Loucy (cell line): ENCODE results near the gene WDR64.

ENCODE experiments used
- H2AFZ ChIP-seq: fragments of 200-600 bp; sonication (generic); 2 replicates; pipeline ENCODE4 v1.6.0; 2016; ENCODE audit warnings: antibody characterized with exemption, mild to moderate bottlenecking, low read length, moderate library complexity
- H3F3A ChIP-seq: fragments of 200-600 bp; 2 replicates; pipeline ENCODE4 v1.6.0; 2016; ENCODE audit warnings: antibody characterized with exemption, low read depth, mild to moderate bottlenecking
- H3K27me3 ChIP-seq: fragments of 200-600 bp; sonication (generic); 2 replicates; pipeline ENCODE4 v1.6.1; 2014; ENCODE audit warnings: low read length, mild to moderate bottlenecking; ENCODE audit not compliant: insufficient read depth, poor library complexity, severe bottlenecking
- H3K36me3 ChIP-seq: fragments of 200-600 bp; sonication (generic); 2 replicates; pipeline ENCODE4 v1.6.1; 2016; ENCODE audit warnings: low read length; ENCODE audit not compliant: insufficient read depth
- H3K4me1 ChIP-seq: fragments of 200-600 bp; sonication (generic); 2 replicates; pipeline ENCODE4 v1.5.1; 2014; ENCODE audit warnings: low read length, mild to moderate bottlenecking; ENCODE audit not compliant: insufficient read depth, poor library complexity, severe bottlenecking
- H3K4me2 ChIP-seq: fragments of 200-600 bp; sonication (generic); 2 replicates; pipeline ENCODE4 v1.6.0; 2014; ENCODE audit warnings: antibody characterized with exemption, low read length, low read depth, mild to moderate bottlenecking; ENCODE audit not compliant: poor library complexity, severe bottlenecking
- H3K4me3 ChIP-seq: fragments of 200-600 bp; sonication (generic); 2 replicates; pipeline ENCODE4 v1.5.1; 2014; ENCODE audit warnings: low read length, mild to moderate bottlenecking, mixed read lengths; ENCODE audit not compliant: poor library complexity, severe bottlenecking
- H3K79me2 ChIP-seq: fragments of 200-600 bp; sonication (generic); 2 replicates; pipeline ENCODE4 v1.6.1; 2014; ENCODE audit warnings: low read length; ENCODE audit not compliant: insufficient read depth
- H3K9ac ChIP-seq: fragments of 200-600 bp; sonication (generic); 2 replicates; pipeline ENCODE4 v1.6.0; 2014; ENCODE audit warnings: mild to moderate bottlenecking, low read depth, low read length, moderate library complexity; ENCODE audit not compliant: poor library complexity, severe bottlenecking
- H3K9me2 ChIP-seq: fragments of 200-600 bp; sonication (generic); replicated peaks from 2 replicates; pipeline ENCODE4 v1.6.1; 2016; ENCODE audit warnings: low read depth, low read length, mixed read lengths
- H3K9me3 ChIP-seq: fragments of 200-600 bp; sonication (generic); 2 replicates; pipeline ENCODE4 v1.6.1; 2014; ENCODE audit warnings: mild to moderate bottlenecking, antibody characterized with exemption, low read length, low read depth; ENCODE audit not compliant: insufficient read depth
- H4K20me1 ChIP-seq: fragments of 200-600 bp; sonication (generic); 2 replicates; pipeline ENCODE4 v1.6.0; 2014; ENCODE audit warnings: antibody characterized with exemption, low read length, mild to moderate bottlenecking; ENCODE audit not compliant: insufficient read depth, poor library complexity, severe bottlenecking
- CTCF ChIP-seq: fragments of 200-600 bp; sonication (generic); conservative IDR thresholded peaks from 2 replicates; pipeline ENCODE4 v1.5.1; 2014; ENCODE audit warnings: mild to moderate bottlenecking, antibody characterized with exemption, low read length
- EZH2phosphoT487 ChIP-seq: fragments of 200-600 bp; IDR thresholded peaks from 2 replicates; pipeline ENCODE4 v1.6.1; 2018; ENCODE audit warnings: antibody characterized with exemption, mild to moderate bottlenecking, moderate library complexity, borderline replicate concordance

The WDR64 gene

GRCh38 chr1:241829468-241829867 lies 177.4 kb downstream of the WDR64 start:
- Histone ChIP-seq H3K9ac (no peak overlapping the region), H3K4me1 (no peaks in the 10 kb centered on the region), H3K27me3 (no peaks in the 10 kb centered on the region), H3F3A (no peaks in the 10 kb centered on the region), H3K4me2 (no peak overlapping the region), H4K20me1 (no peaks in the 10 kb centered on the region), H3K9me2 (no peaks in the 10 kb centered on the region), H3K36me3 (no peaks in the 10 kb centered on the region), H3K9me3 (no peaks in the 10 kb centered on the region), H2AFZ (no peak overlapping the region), H3K79me2 (no peaks in the 10 kb centered on the region), H3K4me3 (no peak overlapping the region)
- TF ChIP-seq CTCF (no peak), EZH2phosphoT487 (no peak)

- Histone ChIP-seq H2AFZ (no peak overlapping the region), H3K4me3 (no peak overlapping the region), H3K36me3 (no peaks in the 10 kb centered on the region), H3K27me3 (no peaks in the 10 kb centered on the region), H3K9ac (no peak overlapping the region), H4K20me1 (no peaks in the 10 kb centered on the region), H3K9me3 (no peaks in the 10 kb centered on the region), H3K4me2 (no peak overlapping the region), H3K9me2 (no peaks in the 10 kb centered on the region), H3F3A (no peaks in the 10 kb centered on the region), H3K4me1 (no peaks in the 10 kb centered on the region), H3K79me2 (no peaks in the 10 kb centered on the region)
- no peak for TF ChIP-seq EZH2phosphoT487
- TF ChIP-seq CTCF: peak; percentile 60
Measured at GRCh38 chr1:241834733-241835377, 182.8 kb downstream of the WDR64 start.

GRCh38 chr1:241836941-241837340 lies 184.9 kb downstream of the WDR64 start:
- H3K27me3 ChIP-seq: no peaks in the 10 kb centered on the region
- H3K79me2 ChIP-seq: no peaks in the 10 kb centered on the region
- no peak overlapping the region for H3K4me3 ChIP-seq
- H3F3A ChIP-seq: no peaks in the 10 kb centered on the region
- H4K20me1 ChIP-seq: no peaks in the 10 kb centered on the region
- no peaks in the 10 kb centered on the region for H3K36me3 ChIP-seq
- H3K4me1 ChIP-seq: no peaks in the 10 kb centered on the region
- H2AFZ ChIP-seq: no peak overlapping the region
- no peak overlapping the region for H3K4me2 ChIP-seq
- H3K9ac ChIP-seq: no peak overlapping the region
- H3K9me3 ChIP-seq: no peaks in the 10 kb centered on the region
- H3K9me2 ChIP-seq: no peaks in the 10 kb centered on the region
- TF ChIP-seq CTCF (no peak), EZH2phosphoT487 (no peak)
